Hepatic stellate cell (primary cell): ENCODE data around the gene CFAP161.
"Not testable (repeated sequence)": the region's sequence is repeated elsewhere in the genome, so short reads cannot be mapped to it uniquely, and the experiment has no call there.

Experiments
- DNase-seq: peaks from one replicate; pipeline ENCODE4 v3.0.0; 2011; ENCODE audit warnings: low spot score

CFAP161 gene

DNA sequence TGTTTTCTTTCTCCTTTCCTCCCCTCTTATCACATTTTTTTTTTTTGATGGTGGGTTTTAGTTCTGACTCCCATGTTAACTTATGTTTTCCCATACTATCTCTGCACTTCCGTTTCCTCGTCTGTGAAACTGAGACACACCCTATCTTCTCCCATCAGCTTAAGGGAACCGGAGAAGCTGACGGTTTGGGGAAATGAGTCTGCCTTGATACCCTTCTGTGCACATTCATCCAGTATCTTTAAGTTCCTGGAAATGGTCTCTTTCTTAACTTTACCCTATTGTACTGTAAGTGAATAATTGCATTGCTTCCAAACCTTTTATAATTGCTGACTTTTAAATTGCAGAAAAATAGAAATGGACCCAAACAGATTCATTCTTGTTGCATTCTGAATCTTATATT is 26.2 kb upstream of the CFAP161 start:
- DNase-seq, result no peak

- no peak for DNase-seq
These were observed 25.6 kb upstream of the CFAP161 start for GRCh38 chr15:81108427-81108826.

GRCh38 chr15:81111018-81111417 is 23.1 kb upstream of the CFAP161 start:
- no peak for DNase-seq

- DNase-seq, result no peak
These were observed 22.3 kb upstream of the CFAP161 start for GRCh38 chr15:81111510-81112470.

DNA sequence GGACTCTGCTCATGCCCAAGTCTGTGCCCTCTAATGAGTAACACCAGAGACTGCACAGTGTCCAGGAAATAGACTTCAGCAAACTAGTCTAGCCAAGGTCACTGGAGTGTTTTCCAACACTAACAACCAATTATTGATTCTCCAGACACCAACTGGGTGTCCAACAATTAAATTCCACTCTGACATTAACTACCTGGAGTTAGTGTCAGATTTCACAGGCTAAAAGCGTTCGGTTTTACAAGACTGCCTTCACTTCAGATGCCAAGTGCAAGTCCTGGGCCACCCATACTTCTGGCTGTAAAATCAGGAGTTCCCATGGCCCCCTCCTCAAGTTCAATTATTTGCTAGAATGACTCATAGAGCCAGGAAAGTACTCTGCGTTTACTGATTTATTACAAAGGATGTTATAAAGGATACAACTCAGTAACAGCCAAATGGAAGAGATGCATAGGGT is 20.8 kb upstream of the CFAP161 start:
- DNase-seq, result no peak

DNA sequence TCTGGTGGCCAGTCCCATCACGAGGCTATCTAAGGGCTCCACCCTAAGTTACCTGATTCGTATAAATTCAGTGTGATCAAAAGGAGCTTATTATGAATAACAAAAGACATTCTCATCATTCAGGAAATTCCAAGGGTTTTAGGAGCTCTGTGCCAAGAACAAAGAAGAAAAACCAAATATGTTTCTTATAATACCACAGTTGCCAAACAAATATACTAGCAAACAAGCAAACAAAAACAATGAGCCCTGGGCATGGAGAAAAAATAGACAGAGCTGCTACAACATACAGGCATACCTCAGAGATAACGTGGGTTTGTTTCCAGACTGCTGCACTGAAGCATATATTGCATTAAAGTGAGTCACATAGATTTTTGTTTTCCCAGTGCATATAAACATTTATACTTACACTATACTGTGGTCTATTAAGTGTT is 20.2 kb upstream of the CFAP161 start:
- no peak for DNase-seq

DNA sequence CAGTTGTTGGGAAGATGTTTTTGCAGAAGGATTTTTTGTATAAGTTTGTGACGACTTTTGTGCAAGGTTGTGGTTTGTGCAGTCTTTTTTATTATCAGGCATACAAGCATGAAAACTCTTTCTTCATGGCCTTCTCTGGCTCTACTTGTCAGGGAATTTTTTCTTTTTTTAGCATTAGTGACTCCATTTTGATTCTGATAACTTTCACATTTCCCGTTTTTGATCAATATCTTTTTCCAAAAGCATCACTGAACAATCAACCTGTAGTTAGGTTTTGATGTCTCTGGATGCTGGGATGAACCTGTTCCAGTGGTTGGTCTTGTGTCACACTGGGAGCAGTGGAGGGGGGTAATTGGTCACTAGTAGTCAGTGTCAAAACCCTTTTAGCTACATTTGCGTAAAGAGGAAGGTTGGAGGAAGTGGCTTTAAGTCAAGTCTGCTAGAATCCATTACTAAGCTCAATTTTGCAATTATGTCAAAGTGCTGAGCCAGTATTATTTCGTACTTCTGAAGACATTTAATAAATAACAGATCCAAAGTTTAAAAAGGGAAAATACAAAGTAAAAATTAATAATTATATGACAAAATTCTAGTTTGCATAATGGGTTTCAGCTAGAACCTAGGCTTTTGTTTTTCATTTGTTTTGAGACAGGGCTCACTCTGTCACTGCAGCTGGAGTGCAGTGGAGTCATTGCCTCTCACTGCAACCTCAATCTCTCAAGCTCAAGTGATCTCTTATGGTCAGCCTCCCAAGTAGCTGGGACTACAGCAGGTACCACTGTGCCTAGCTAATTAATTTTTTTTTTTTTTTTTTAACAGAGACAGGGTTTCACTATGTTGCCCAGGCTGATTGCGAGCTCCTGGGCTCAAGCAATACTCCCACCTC is 18.8 kb upstream of the CFAP161 start:
- no peak for DNase-seq

DNA sequence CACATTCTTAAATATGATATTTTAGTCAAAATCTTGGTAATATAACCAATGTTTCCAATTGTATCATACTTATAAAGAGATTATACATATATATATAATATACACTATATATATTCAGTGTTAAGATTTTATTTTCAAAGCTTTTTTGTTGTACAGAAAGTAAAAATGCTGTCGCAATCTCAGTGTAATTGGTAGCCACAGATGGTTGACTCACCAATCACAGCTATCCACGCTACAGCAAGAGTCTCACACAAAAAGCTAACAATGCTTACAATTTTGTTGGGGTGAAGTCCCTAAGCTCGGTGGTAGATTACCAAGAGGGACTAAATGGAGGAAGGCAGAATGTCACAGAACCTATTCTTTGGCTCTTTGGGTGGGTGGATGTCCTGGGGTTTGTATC is 16.9 kb upstream of the CFAP161 start:
- DNase-seq, result no peak

GRCh38 chr15:81117581-81117980 is 16.5 kb upstream of the CFAP161 start:
- DNase-seq, result no peak

GRCh38 chr15:81118361-81118760 is 15.7 kb upstream of the CFAP161 start:
- no peak for DNase-seq

DNA sequence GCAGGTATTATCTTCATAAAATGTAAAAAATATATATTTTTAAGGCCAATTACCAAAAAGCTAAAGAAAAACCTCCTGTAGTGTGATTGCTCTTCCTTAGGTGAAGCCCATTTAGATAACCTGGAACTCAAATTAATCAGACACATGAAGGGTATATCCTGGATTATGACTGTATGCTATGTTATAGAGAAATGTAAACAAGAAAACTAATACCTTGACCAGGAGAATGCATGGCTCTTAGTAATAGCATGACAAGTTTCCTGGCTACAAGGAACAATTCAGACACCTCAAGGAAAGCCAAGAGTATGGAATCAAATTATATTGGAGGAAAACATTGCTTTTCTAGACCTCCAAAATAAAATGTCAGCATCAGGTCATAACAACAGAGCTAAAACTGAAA is 14.0 kb upstream of the CFAP161 start:
- no peak for DNase-seq

DNA sequence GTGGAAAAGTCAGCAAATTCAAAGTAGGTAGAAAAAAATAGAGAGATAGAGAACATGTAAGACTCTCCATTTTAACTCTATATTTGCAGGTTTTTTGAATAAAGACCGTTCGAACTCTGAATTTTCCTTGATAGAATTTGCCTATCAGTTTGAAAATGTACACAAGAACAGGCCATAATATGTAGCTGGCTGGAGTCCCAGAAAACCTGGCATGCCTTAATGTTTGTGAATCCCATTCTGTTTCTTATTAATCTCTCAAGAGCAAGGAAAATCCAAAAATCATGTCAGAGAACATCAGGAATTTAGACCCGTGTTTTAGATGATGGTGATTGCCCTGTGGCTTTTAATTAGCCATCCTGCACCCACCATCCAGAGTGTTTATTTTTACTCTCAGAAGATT is 7.2 kb upstream of the CFAP161 start:
- no peak for DNase-seq

- DNase-seq, result not testable (repeated sequence)
These were observed 7.4 kb downstream of the CFAP161 start for GRCh38 chr15:81141478-81141877.

- no peak for DNase-seq
These were observed 11.9 kb downstream of the CFAP161 start for GRCh38 chr15:81146006-81146405.

GRCh38 chr15:81146466-81146865 is 12.4 kb downstream of the CFAP161 start:
- DNase-seq, result no peak

- no peak for DNase-seq
These were observed 17.3 kb downstream of the CFAP161 start for GRCh38 chr15:81151389-81151788.

- DNase-seq, result no peak
These were observed 18.3 kb downstream of the CFAP161 start for GRCh38 chr15:81152339-81152738.

DNA sequence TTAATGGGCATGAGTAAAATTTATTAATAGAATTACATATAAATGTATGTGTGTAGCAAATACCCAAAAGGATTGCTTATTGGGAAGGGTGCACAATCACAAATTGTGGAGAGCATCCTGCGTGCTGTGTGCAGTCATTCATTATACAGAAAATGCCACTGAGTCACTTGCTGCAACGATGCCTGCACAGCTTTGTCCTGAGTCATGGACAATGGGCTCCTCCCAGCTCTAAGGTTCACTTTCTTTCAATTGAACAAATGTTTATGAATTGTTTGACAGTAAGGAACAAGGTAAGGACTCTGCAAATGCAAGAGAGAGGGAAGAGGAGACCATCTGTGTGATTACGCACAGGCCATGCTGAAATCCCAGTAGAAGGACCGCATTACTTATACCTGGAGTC is 18.7 kb downstream of the CFAP161 start:
- DNase-seq, result no peak

GRCh38 chr15:81155375-81156218 is 21.5 kb downstream of the CFAP161 start:
- DNase-seq, result peak; percentile 31

- no peak for DNase-seq
These were observed 22.3 kb downstream of the CFAP161 start for GRCh38 chr15:81156324-81156723.

- DNase-seq, result no peak
These were observed 23.3 kb downstream of the CFAP161 start for GRCh38 chr15:81157195-81157938.
